Left ventricle myocardium superior (tissue), 1 donor: Measurements from ENCODE around the gene ABCF2. TPM values are rescaled to one million over a fixed set of nuclear protein-coding genes. Genes with fewer than 3 reads are reported as not detected.

Experiments used
- ATAC-seq: fragments of 200-7000 bp; cut with Tn5 transposase; one replicate; pipeline ENCODE4 v1.9.1; 2020; ENCODE audit warnings: mild to moderate bottlenecking, moderate library complexity
- DNase-seq: peaks from one replicate; pipeline ENCODE4 v3.0.0-alpha.2; 2020
- intact Hi-C: fragments of 100-400 bp; cut with micrococcal nuclease; formaldehyde crosslinking; loops from one replicate; pipeline ENCODE4 v1.11.0; 2022
- total RNA-seq: library from RNA; stranded (reverse); fragmentation: NEBNext Ultra II Directional; extraction: Animal tissue kit (Norgen Biotek cat#: 25700); gene quantifications from one replicate; pipeline ENCODE4 v1.2.1, GENCODE V29; 2021
- donor health status: DM: no; HTN: yes; CAD: no; lungs with severe emphysema.

ABCF2 gene
- total RNA-seq, 1 donor from 2014 or later, result 27.6 TPM

DNA sequence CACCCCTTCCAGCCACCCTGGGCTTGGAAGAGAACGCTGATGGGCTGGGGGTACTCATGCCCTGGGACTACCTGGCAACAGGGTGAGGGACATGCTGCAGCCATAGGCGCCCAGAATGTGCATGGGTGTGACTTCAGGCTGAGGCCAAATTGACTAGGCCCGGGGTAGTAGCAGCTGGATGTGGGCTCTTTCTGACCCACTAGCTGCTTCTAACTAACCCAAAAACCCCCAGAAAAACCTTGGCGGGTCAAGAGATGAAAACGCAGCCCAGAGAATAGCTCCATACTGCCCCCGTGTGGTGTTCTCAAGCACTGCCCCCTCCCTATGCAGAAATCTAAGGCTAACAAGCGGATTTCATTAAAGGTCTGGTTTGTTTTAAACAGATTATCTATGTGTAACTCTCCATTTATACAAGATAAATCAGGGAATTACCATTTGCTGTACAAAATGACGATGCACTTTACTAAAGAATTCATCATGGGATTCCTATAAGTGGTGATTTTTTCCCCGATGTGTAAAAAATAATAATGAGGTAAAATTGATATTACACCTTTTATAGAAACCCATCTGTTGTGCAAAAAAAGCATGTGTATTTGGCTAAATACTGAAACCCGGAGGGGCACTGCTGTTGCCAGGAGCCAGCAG lies 17.3 kb upstream of the ABCF2 start:
- no peak for ATAC-seq
- intact Hi-C loops, result no loop called here
- DNase-seq, result peak; percentile 56

DNA sequence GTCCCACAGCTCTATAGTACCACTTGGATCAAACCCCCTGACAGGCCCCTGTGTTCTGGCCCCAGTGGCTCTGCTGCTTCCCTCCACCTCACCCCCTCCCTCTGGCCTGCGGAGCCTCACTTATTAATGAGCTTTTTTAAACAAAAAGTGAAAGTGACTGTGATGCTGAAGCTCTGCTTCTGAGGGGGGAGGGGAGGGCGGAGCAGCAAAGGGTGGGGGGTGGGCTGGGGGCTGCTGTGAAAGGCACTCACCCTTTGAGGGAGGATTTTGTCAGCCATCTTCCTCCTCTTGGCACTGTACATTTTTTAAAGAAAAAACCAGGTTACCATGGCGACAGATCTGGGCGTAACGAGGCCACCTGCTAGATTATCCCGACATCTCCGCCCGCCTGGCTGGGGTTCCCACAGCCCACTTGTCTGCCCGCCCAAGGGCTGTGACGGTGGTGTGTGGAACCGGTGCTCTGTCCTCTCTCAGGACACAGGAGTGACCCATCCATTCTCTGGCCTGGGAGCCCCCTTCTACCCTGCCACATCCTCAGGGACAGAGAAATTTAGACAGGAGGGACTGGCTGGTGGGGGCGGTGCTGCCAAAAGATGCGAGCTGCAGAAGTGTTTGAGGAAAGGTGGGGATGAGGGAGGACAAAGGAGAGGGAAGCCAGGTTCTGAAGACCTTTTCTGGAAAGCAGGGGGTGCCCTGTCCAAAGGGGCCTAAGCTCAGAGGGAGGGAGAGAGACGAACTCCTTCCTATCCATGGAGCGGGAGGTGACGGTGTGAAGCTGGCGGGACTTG lies 16.6 kb upstream of the ABCF2 start:
- ATAC-seq (no peak), DNase-seq (peak; percentile 33)
- intact Hi-C loops, result no loop called here

- ATAC-seq (no peak), DNase-seq (no peak)
- intact Hi-C loops, result no loop called here
Measured at GRCh38 chr7:151243045-151243349, 16.0 kb upstream of the ABCF2 start.

DNA sequence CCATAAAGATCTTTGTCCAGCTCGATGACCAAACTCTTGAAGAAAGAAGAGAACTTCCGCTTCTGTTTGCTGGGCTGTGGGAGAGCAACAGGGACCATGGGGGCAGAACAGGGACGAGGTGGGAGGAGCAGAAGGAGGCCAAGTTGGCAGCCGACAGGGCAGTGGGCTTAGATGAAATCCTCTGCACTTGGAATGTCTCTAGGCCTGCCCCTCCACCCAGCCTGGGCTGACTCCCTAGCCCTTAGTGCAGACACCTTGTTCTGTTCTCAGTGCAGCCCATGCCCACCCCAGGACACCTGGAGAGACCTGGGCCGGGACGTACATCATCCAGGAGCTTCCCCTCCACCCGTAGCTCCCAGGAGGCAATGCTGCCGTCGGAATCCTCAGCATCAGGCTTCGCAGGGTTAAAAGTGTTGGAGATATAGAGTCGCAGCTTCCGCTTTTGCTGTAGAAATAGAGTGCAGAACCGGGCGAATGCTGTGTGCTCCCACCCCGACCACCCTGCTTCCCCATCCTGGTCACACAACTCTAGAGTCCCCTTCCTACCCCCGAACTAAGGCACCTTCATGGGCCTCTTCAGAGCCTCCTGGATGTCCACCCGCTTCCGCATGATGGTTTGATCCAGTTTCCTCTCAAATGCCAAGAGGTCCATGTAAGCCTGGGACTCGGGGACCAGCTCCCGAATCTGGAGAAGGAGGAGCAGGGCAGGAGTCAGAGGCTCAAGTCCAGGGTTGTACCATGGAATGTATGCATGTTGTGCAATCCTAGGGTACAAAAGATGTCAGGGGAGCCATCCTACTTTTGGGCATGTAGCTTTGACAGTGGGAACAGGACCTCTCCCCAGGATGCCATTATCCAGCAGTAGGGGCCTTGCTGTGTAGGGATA lies 15.4 kb upstream of the ABCF2 start:
- no peak for ATAC-seq
- peak; percentile 12 for DNase-seq
- intact Hi-C loops, result no loop called here

- DNase-seq (peak; percentile 23), ATAC-seq (no peak)
- intact Hi-C loops, result no loop called here
Measured at GRCh38 chr7:151241755-151242096, 14.7 kb upstream of the ABCF2 start.

GRCh38 chr7:151240942-151241754 lies 14.1 kb upstream of the ABCF2 start:
- intact Hi-C loops, result no loop called here

DNA sequence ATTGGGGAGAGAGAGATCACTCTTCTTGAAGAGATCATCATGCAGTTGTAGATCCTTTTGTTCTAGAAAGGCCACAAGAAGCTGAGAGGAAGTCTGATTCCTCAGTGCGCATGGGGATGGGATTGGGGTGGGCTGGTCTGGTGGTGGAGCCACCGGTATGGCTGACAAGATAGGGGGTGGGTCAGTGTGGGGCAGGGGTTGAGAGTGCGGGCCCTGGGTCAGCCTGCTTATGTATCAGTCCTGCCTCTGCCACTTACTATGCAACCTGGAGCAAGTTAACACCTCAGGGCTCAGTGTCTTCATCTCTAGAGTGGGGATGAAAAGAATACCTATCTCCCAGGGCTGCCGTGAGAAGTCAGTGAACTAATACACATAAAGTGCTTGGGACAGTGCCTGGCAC lies 13.5 kb upstream of the ABCF2 start:
- intact Hi-C loops, result no loop called here
- DNase-seq, result no peak
- peak; percentile 34 for ATAC-seq

More at GRCh38 chr7:151240942-151241754, 14.1 kb upstream of the ABCF2 start:
- ATAC-seq (no peak), DNase-seq (peak; percentile 16)

GRCh38 chr7:151239837-151240459 lies 12.9 kb upstream of the ABCF2 start:
- no peak for ATAC-seq
- intact Hi-C loops, result no loop called here
- DNase-seq, result peak; percentile 17

GRCh38 chr7:151238924-151239836 lies 12.2 kb upstream of the ABCF2 start:
- intact Hi-C loops, result no loop called here
- DNase-seq, result peak; percentile 23
- no peak for ATAC-seq

GRCh38 chr7:151238190-151238810 lies 11.3 kb upstream of the ABCF2 start:
- DNase-seq (peak; percentile 29), ATAC-seq (no peak)
- intact Hi-C loops, result no loop called here

- DNase-seq (peak; percentile 35), ATAC-seq (no peak)
- intact Hi-C loops, result no loop called here
Measured at GRCh38 chr7:151237244-151238189, 10.5 kb upstream of the ABCF2 start.

DNA sequence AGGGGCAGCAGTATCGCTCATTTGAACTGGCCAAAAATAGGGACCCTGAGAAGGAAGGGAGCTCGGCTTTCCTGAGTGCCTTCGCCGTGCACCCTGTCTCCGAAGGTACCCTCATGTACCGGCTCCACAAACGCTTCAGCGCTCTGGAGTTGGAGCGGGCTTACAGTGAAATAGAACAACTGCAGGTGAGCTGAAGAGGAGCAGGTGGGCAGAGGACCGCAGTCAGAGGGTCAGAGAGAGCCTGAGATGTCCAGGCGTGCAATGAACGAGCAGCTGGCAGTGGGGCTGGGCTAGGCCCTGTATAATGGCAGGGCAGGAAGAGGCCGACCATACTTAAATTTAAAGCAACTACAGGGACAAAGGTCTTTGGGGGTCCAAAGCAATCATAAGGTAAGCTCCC lies 9.4 kb upstream of the ABCF2 start:
- intact Hi-C loops, result no loop called here
- DNase-seq, result no peak
- no peak for ATAC-seq

DNA sequence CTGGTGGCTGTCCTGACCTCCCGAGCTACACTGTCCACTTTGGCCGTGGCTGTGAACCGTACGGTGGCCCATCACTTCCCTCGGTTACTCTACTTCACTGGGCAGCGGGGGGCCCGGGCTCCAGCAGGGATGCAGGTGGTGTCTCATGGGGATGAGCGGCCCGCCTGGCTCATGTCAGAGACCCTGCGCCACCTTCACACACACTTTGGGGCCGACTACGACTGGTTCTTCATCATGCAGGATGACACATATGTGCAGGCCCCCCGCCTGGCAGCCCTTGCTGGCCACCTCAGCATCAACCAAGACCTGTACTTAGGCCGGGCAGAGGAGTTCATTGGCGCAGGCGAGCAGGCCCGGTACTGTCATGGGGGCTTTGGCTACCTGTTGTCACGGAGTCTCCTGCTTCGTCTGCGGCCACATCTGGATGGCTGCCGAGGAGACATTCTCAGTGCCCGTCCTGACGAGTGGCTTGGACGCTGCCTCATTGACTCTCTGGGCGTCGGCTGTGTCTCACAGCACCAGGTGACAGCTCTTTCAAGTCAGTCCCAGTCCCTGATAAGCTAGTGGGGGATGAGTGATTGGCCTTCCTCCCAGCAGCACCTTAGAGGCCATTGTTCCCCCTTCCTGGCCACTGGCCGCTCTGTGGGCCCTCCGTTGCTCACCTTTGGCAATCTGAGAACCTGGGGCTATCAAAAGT lies 8.2 kb upstream of the ABCF2 start:
- ATAC-seq, result no peak
- intact Hi-C loops, result no loop called here
- no peak for DNase-seq

DNA sequence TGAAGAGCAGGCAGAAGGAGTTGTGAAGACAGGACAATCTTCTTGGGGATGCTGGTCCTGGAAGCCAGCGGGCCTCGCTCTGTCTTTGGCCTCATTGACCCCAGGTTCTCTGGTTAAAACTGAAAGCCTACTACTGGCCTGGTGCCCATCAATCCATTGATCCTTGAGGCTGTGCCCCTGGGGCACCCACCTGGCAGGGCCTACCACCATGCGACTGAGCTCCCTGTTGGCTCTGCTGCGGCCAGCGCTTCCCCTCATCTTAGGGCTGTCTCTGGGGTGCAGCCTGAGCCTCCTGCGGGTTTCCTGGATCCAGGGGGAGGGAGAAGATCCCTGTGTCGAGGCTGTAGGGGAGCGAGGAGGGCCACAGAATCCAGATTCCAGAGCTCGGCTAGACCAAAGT lies 6.8 kb upstream of the ABCF2 start:
- no peak for DNase-seq
- ATAC-seq, result no peak
- intact Hi-C loops, result no loop called here

DNA sequence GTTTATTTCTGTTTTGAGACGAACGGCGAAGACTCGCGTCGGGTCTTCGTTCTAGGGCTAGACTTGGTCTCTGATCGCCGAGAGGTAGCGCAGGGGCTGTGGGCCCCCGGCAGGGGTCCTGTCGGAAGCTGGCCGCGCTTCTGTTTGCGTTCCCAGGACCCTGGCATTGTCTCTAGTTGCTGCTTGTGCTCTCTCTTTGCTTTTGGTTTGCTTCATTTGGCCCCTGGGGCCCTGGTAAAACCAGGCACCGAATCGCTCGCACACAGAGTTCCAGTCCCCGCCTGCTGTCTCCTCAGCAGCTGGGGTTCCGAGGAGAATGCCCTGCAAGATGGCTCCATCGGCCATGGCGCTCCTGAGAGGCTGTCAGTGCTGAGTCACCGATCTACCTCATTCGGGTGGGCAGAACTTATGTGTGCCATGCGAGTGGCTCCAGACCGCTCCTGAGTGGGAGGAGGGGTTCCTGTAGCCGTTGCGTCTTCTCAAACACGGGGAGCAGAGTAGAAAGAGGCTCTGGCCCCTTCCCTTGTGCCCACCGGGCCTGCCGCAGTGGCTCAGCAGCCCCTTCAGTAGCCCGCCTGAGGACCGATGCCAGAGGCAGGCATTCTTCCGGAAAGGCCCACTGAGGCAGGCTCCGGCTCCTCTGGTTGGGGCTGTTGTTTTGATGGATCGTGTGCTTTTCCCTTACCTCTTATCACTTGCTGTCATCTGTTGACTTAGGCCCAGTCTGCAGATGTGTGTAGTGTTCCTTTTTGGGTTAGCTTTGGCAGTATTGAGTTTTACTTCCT lies 6.1 kb upstream of the ABCF2 start:
- DNase-seq (peak; percentile 52), ATAC-seq (peak; percentile 29)
- intact Hi-C loops, result no loop called here
